ENCODE data around the gene NELFCD.

The NELFCD gene

DNA sequence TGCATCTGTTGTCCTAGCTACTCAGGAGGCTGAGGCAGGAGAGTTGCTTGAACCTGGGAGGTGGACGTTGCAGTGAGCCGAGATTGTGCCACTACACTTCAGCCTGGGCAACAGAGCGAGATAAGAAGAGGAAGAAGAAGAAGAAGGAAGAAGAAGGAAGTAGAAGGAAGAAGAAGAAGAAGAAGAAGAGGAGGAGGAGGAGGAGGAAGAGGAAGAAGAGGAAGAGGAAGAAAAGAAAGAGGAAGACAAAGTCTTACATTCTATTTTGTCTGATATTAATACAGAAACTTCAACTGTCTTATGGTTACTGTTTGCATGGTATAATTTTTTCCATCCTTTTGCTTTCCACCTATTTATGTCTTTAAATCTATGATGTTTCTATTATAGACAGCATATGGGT lies 7.2 kb upstream of the NELFCD start:
- Histone ChIP-seq H3K27me3 (replicated peaks in 2 of 5; ENCODE audit: control insufficient read depth in 4 of 5, insufficient read depth in 5 of 5, low read length in 4 of 5) (no peaks in the 10 kb centered on the region), H3K4me1 (ENCODE audit: control extremely low read depth in 1 of 4, control insufficient read depth in 4 of 4, insufficient read depth in 4 of 4, low read length in 3 of 4) (no peaks in the 10 kb centered on the region), H3K36me3 (ENCODE audit: control insufficient read depth in 4 of 4, insufficient read depth in 4 of 4, low read length in 3 of 4) (no peaks in the 10 kb centered on the region), H3K9me3 (ENCODE audit: control extremely low read depth in 1 of 5, control insufficient read depth in 4 of 5, insufficient read depth in 2 of 5, low read depth in 1 of 5, low read length in 4 of 5) (peaks cover 0 to 12% (median 6%) of the 10 kb centered on the region in 5 experiments), H3K4me3 (ENCODE audit: control insufficient read depth in 1 of 7, extremely low read depth in 1 of 7, insufficient read depth in 4 of 7, low read depth in 2 of 7, low read length in 6 of 7) (no peak overlapping the region), H3K27ac (ENCODE audit: insufficient read depth in 1 of 2, low read depth in 1 of 2, low read length in 2 of 2, poor library complexity in 1 of 2, severe bottlenecking in 2 of 2) (no peak overlapping the region)
- ChIA-PET CTCF (interaction anchor here (1.0 to 1.1 kb wide), 2 partner anchors 315 to 665 kb away, joined by 3 read pairs; no protein-coding TSS in a partner anchor), POLR2A (no interaction called here)
- DNase-seq: no peak
- 83% methylated on average over 2 of the region's 3 CpGs for WGBS (ENCODE audit: insufficient coverage)

DNA sequence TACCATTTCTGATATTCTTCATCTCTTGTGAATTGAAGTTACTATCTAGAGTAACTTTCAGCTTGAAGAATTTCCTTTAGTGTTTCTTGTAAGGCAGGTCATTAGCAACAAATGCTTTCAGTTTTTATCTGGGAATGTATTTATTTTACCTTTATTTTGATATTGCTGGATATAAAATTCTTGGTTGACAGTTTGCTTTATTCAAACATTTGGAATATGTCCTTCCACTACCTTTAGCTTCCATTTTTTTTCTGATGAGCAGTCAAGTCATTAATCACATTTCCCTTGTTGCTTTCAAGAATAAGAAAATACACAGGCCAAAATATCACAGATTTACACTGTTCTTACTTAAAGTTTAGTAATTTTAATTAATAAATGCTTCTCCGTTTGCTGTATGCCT lies 5.7 kb upstream of the NELFCD start:
- no peak overlapping the region for H3K4me3 ChIP-seq (ENCODE audit: control insufficient read depth in 1 of 7, extremely low read depth in 1 of 7, insufficient read depth in 4 of 7, low read depth in 2 of 7, low read length in 6 of 7)
- no peaks in the 10 kb centered on the region for H3K27me3 ChIP-seq (replicated peaks in 2 of 5; ENCODE audit: control insufficient read depth in 4 of 5, insufficient read depth in 5 of 5, low read length in 4 of 5)
- no peak overlapping the region for H3K27ac ChIP-seq (ENCODE audit: insufficient read depth in 1 of 2, low read depth in 1 of 2, low read length in 2 of 2, poor library complexity in 1 of 2, severe bottlenecking in 2 of 2)
- H3K9me3 ChIP-seq (ENCODE audit: control extremely low read depth in 1 of 5, control insufficient read depth in 4 of 5, insufficient read depth in 2 of 5, low read depth in 1 of 5, low read length in 4 of 5): peaks cover 0 to 12% (median 6%) of the 10 kb centered on the region in 5 experiments
- ChIA-PET POLR2A (no interaction called here), CTCF (no interaction called here)
- H3K36me3 ChIP-seq (ENCODE audit: control insufficient read depth in 4 of 4, insufficient read depth in 4 of 4, low read length in 3 of 4): no peaks in the 10 kb centered on the region
- no peaks in the 10 kb centered on the region for H3K4me1 ChIP-seq (ENCODE audit: control extremely low read depth in 1 of 4, control insufficient read depth in 4 of 4, insufficient read depth in 4 of 4, low read length in 3 of 4)
- DNase-seq: no peak
- 100% methylated on average over 1 of the region's 1 CpG for WGBS (ENCODE audit: insufficient coverage)

DNA sequence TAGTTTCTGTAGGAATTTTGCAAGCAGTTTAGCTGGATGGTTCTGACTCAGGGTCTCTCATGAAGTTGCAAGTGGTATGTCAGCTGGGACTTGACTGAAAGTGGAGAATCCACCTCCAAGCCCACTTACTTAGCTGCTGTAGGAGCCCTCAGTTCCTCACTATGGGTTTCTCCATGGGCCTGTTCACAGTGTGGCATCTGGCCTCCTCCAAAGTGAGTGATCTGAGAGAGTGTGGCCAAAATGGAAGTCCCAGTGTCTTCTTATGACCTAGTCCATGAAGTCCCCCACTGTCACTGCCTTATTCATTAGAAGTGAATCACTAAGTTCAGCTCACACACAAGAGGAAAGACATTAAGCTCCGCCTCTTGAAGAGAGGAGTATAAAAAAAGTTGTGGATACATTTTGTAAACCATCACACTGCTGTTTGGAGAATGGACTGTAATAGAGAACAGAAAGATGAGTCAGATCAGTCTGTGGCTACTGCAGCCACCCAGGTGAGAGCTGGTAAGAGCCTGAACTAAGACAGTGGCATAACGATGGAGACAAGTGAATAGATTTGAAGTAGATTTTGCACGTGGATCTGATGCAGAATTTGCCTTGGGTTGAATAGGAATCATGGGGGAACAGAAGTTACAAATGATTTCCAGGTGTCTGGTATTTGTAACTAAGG lies 4.9 kb upstream of the NELFCD start:
- Histone ChIP-seq H3K9me3 (ENCODE audit: control extremely low read depth in 1 of 5, control insufficient read depth in 4 of 5, insufficient read depth in 2 of 5, low read depth in 1 of 5, low read length in 4 of 5) (peaks cover 0 to 12% (median 6%) of the 10 kb centered on the region in 5 experiments), H3K27me3 (replicated peaks in 2 of 5; ENCODE audit: control insufficient read depth in 4 of 5, insufficient read depth in 5 of 5, low read length in 4 of 5) (no peaks in the 10 kb centered on the region), H3K27ac (ENCODE audit: insufficient read depth in 1 of 2, low read depth in 1 of 2, low read length in 2 of 2, poor library complexity in 1 of 2, severe bottlenecking in 2 of 2) (no peak overlapping the region), H3K4me1 (ENCODE audit: control extremely low read depth in 1 of 4, control insufficient read depth in 4 of 4, insufficient read depth in 4 of 4, low read length in 3 of 4) (no peaks in the 10 kb centered on the region), H3K36me3 (ENCODE audit: control insufficient read depth in 4 of 4, insufficient read depth in 4 of 4, low read length in 3 of 4) (no peaks in the 10 kb centered on the region), H3K4me3 (ENCODE audit: control insufficient read depth in 1 of 7, extremely low read depth in 1 of 7, insufficient read depth in 4 of 7, low read depth in 2 of 7, low read length in 6 of 7) (no peak overlapping the region)
- no peak for DNase-seq
- ChIA-PET POLR2A (interaction anchor here (0.6 kb wide), 1 partner anchor 947 kb away, joined by 3 read pairs; no protein-coding TSS in a partner anchor), CTCF (interaction anchor here (1.1 kb wide), 1 partner anchor 17 kb away, joined by 3 read pairs; no protein-coding TSS in a partner anchor)
- 100% methylated on average over 1 of the region's 3 CpGs for WGBS (ENCODE audit: insufficient coverage)

DNA sequence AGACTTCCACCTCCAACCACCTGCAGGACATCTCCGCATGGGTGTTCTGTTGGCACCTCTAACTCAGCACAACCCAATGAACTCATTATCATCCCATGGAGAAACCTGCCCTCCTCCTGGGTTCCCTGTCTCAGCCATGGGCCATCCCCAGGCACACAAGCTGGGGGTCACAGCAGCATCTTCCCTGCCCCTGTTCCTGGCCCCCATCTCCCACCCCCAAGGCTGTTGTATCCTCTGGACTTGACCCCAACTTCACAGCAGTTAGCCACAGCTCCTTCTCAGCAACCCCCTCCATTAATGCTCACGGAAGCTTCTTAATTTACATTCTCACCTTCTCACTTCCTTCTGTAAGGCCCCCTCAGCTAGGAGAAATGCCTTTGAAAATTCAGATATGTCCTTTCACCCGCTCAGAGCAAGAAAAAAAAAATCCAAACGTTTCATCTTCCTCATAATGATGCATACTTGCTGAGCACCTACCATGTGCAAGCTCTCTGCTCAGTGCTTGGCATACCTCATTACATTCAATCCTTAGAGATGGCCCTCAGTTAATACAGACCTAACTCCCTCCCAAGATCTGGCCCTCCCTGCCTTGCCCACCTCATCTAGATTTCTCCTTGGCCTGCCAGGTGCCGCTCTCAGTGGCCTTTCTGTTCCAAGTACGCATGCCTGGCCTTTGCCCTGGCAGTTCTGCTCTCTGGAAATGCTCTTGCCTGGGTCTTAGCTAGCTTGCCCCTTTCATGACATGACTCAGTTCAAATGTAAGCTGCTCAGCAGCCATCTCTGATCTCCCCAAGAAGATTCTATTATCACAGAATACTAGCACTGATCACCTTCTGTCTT lies 2.5 kb upstream of the NELFCD start:
- ChIA-PET CTCF (interaction anchor here (0.6 to 0.9 kb wide), 3 partner anchors 42 to 89 kb away, joined by 3 read pairs; no protein-coding TSS in a partner anchor), POLR2A (interaction anchor here (0.5 to 1.1 kb wide), 2 partner anchors 40 to 805 kb away, joined by 3 to 5 read pairs; no protein-coding TSS in a partner anchor)
- H3K9me3 ChIP-seq (ENCODE audit: control extremely low read depth in 1 of 5, control insufficient read depth in 4 of 5, insufficient read depth in 2 of 5, low read depth in 1 of 5, low read length in 4 of 5): peaks cover 0 to 12% (median 6%) of the 10 kb centered on the region in 5 experiments
- peaks cover 0 to 13% (median 10%) of the 10 kb centered on the region in 4 experiments for H3K4me1 ChIP-seq (ENCODE audit: control extremely low read depth in 1 of 4, control insufficient read depth in 4 of 4, insufficient read depth in 4 of 4, low read length in 3 of 4)
- no peaks in the 10 kb centered on the region for H3K27me3 ChIP-seq (replicated peaks in 2 of 5; ENCODE audit: control insufficient read depth in 4 of 5, insufficient read depth in 5 of 5, low read length in 4 of 5)
- H3K4me3 ChIP-seq (ENCODE audit: control insufficient read depth in 1 of 7, extremely low read depth in 1 of 7, insufficient read depth in 4 of 7, low read depth in 2 of 7, low read length in 6 of 7): no peak overlapping the region
- 83% methylated on average over 5 of the region's 6 CpGs for WGBS (ENCODE audit: insufficient coverage)
- no peak for DNase-seq
- H3K36me3 ChIP-seq (ENCODE audit: control insufficient read depth in 4 of 4, insufficient read depth in 4 of 4, low read length in 3 of 4): peaks cover 0 to 3% (median 0%) of the 10 kb centered on the region in 4 experiments
- H3K27ac ChIP-seq (ENCODE audit: insufficient read depth in 1 of 2, low read depth in 1 of 2, low read length in 2 of 2, poor library complexity in 1 of 2, severe bottlenecking in 2 of 2): no peak overlapping the region

DNA sequence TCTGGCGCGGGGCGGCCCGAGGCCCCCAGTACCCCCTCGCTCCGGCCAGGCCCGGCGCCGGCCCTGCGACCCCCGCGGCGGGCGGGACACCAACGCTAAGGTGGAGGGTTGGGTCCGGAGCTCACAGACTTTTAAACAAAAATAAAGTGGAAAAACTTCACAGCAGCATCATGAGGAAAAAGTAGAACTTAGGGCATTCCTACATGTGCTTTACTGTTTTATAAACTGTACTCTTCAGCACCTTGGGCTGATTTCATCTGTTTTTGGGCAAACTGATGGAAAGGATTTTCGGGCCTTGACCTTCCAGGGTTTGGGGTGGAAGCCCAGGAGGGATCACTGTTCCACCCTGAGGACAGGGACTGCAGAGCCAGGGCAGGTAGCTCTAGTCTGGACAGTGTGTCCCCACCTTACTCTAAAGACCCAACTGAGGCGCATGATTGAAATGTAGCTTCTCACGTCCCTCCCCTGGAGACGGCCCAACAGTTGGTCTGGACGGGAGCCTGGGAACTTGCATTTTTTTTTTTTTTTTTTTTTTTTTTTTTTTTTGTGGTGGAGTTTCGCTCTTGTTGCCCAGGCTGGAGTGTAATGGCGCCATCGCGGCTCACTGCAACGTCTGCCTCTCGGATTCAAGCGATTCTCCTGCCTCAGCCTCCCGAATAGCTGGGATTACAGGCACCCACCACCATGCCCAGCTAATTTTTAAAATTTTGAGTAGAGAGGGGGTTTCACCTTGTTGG lies 740 bp downstream of the NELFCD start:
- ChIA-PET POLR2A (interaction anchor here (0.6 kb wide), 1 partner anchor 227 kb away, joined by 3 read pairs; no protein-coding TSS in a partner anchor), CTCF (interaction anchor here (0.9 to 1.2 kb wide), 4 partner anchors 9 to 51 kb away, joined by 3 to 5 read pairs (median 4); partner anchors contain the start of gene ATP5F1E)
- Histone ChIP-seq H3K4me3 (ENCODE audit: control insufficient read depth in 1 of 7, extremely low read depth in 1 of 7, insufficient read depth in 4 of 7, low read depth in 2 of 7, low read length in 6 of 7) (peak overlapping the region; percentile 73 to 95 (median 81)), H3K36me3 (ENCODE audit: control insufficient read depth in 4 of 4, insufficient read depth in 4 of 4, low read length in 3 of 4) (peaks cover 0 to 9% (median 7%) of the 10 kb centered on the region in 4 experiments), H3K27me3 (replicated peaks in 2 of 5; ENCODE audit: control insufficient read depth in 4 of 5, insufficient read depth in 5 of 5, low read length in 4 of 5) (no peaks in the 10 kb centered on the region), H3K27ac (ENCODE audit: insufficient read depth in 1 of 2, low read depth in 1 of 2, low read length in 2 of 2, poor library complexity in 1 of 2, severe bottlenecking in 2 of 2) (peak overlapping the region in 1 of 2 experiments; percentile 79), H3K9me3 (ENCODE audit: control extremely low read depth in 1 of 5, control insufficient read depth in 4 of 5, insufficient read depth in 2 of 5, low read depth in 1 of 5, low read length in 4 of 5) (peaks cover 0 to under 1% (median 0%) of the 10 kb centered on the region in 5 experiments), H3K4me1 (ENCODE audit: control extremely low read depth in 1 of 4, control insufficient read depth in 4 of 4, insufficient read depth in 4 of 4, low read length in 3 of 4) (peaks cover 0 to 13% (median 10%) of the 10 kb centered on the region in 4 experiments)
- 60% methylated on average over 9 of the region's 29 CpGs for WGBS (ENCODE audit: insufficient coverage)
- peak in 2 of 3 donors; percentile 20 to 47 for DNase-seq

DNA sequence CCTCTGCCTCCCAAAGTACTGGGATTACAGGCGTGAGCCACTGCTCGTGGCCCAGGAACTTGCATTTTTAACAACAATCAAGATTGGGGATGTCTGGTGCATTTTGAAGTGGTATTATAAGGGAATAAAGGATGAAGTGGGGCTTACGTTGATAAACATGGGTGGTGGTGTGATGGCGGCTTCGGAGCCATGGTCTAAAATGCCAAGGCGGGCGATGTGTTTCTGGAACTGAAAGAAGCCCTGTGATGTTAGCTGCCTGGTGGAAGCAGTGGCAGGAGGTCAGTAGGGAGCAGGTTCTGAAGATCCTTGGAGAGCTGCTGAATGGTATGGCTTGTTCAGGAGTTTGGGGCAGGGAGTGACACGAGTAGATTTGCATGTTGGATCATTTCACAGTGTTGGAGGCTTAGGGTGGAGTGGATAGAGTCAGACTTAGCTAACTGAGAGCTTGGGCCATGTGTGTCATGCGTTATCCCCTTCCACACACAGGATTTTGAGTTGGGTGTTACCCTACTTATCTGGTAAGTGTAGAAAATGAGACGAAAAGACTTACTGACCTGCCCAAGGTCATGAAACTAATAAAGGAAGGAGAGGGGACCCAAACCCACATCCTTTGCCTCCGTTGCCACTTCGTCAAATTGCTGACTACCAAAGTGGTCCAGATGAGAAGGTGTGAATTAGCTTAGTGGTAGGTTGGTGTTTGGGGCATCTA lies 1.5 kb downstream of the NELFCD start:
- CTCF ChIA-PET: interaction anchor here (0.9 to 1.3 kb wide), 4 partner anchors 8 to 50 kb away, joined by 3 to 5 read pairs (median 4); partner anchors contain the start of gene ATP5F1E
- Histone ChIP-seq H3K4me1 (ENCODE audit: control extremely low read depth in 1 of 4, control insufficient read depth in 4 of 4, insufficient read depth in 4 of 4, low read length in 3 of 4) (peaks cover 0 to 13% (median 10%) of the 10 kb centered on the region in 4 experiments), H3K9me3 (ENCODE audit: control extremely low read depth in 1 of 5, control insufficient read depth in 4 of 5, insufficient read depth in 2 of 5, low read depth in 1 of 5, low read length in 4 of 5) (no peaks in the 10 kb centered on the region), H3K36me3 (ENCODE audit: control insufficient read depth in 4 of 4, insufficient read depth in 4 of 4, low read length in 3 of 4) (peaks cover 0 to 16% (median 14%) of the 10 kb centered on the region in 4 experiments), H3K27me3 (replicated peaks in 2 of 5; ENCODE audit: control insufficient read depth in 4 of 5, insufficient read depth in 5 of 5, low read length in 4 of 5) (no peaks in the 10 kb centered on the region), H3K4me3 (ENCODE audit: control insufficient read depth in 1 of 7, extremely low read depth in 1 of 7, insufficient read depth in 4 of 7, low read depth in 2 of 7, low read length in 6 of 7) (peak overlapping the region in 3 of 7 experiments; percentile 26 to 95 (median 81)), H3K27ac (ENCODE audit: insufficient read depth in 1 of 2, low read depth in 1 of 2, low read length in 2 of 2, poor library complexity in 1 of 2, severe bottlenecking in 2 of 2) (no peak overlapping the region)
- WGBS (ENCODE audit: insufficient coverage): 100% methylated on average over 8 of the region's 12 CpGs
- no peak for DNase-seq
- POLR2A ChIA-PET: no interaction called here

Data from common myeloid progenitor, CD34-positive (primary cell).